NB4 (cell line): ENCODE data around the gene EML4.
"Not testable (repeated sequence)": the region's sequence is repeated elsewhere in the genome, so short reads cannot be mapped to it uniquely, and the experiment has no call there.

Experiments used
- CTCF ChIP-seq: IDR thresholded peaks from one replicate; pipeline ENCODE4 v1.5.1; 2012; ENCODE audit warnings: low read depth, low read length
- MAX ChIP-seq: IDR thresholded peaks from 2 replicates; pipeline ENCODE4 v1.6.1; 2011; ENCODE audit warnings: low read depth, low read length
- MYC ChIP-seq: IDR thresholded peaks from 2 replicates; pipeline ENCODE4 v1.6.1; 2011; ENCODE audit warnings: low read depth, low read length
- POLR2A ChIP-seq: IDR thresholded peaks from 2 replicates; pipeline ENCODE4 v1.6.1; 2011; ENCODE audit warnings: mild to moderate bottlenecking; ENCODE audit not compliant: insufficient read length; ENCODE audit errors: extremely low read depth

GRCh38 chr2:42134401-42134932 is 34.7 kb upstream of the EML4 start:
- not testable (repeated sequence) for TF ChIP-seq MAX, CTCF, POLR2A, MYC
